Esophagus squamous epithelium (tissue), 4 donors: ENCODE results near the gene PDIA2.

ENCODE experiments used
- CTCF ChIP-seq, 6 experiments: fragments of 450-650 bp in 4 of 6; fragments of 200-600 bp in 2 of 6; sonication (generic) in 2 of 6; IDR thresholded peaks; one replicate each; pipeline ENCODE4 v1.5.1; 2016 to 2019; ENCODE audit warnings: antibody characterized with exemption in 6 of 6, mild to moderate bottlenecking in 4 of 6, moderate library complexity in 4 of 6
- POLR2A ChIP-seq, 4 donors: fragments of 450-650 bp; IDR thresholded peaks; one replicate each; pipeline ENCODE4 v1.6.1; 2017; ENCODE audit warnings: antibody characterized with exemption in 4 of 4, mild to moderate bottlenecking in 4 of 4, moderate library complexity in 3 of 4

DNA sequence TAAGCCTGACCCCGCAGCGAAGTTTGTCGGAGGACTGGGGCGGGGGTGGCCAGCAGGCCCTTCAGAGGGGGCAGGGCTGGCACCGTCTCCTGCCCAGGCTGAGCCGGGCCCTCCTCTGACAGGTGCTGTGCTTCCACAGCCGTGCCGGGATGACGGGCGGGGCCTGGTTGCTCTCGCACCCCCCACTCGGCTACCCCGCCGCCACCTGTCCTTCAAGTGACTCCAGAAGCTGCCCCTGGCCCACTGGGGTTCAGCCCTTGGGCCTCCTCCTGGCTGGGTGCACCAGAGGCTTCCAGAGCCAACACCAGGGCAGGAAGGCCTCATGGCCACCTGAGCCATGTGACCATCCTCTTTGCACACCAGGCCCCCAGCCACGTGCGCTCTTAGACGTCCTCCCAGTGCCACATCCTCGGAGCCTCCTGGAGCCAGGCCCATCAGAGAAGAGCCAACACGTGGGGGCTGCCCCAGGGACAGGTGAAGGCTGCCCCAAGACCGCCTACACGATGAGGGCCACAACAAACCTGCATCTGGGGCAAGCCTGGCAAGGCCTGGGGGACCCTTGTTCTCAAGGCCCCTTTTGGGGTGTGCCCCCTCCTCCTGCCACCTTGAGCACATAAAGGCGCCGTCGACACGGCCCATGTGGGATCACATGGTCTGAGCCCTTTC, 7.2 kb downstream of the PDIA2 start:
- TF ChIP-seq CTCF (IDR thresholded peaks at IDR 0.05): no peak
- no peak for TF ChIP-seq POLR2A (IDR thresholded peaks at IDR 0.05)
